GM03348 (cell line): ENCODE measurements around the gene UBE2O.

ENCODE experiments used
- DNase-seq: peaks from one replicate; pipeline ENCODE4 v3.0.0; 2012; ENCODE audit warnings: low spot score

Gene UBE2O

GRCh38 chr17:76414334-76415295 lies 38.3 kb downstream of the UBE2O start:
- peak; percentile 44 for DNase-seq

GRCh38 chr17:76411247-76411646 lies 41.7 kb downstream of the UBE2O start:
- no peak for DNase-seq

- DNase-seq: no peak
Observed at GRCh38 chr17:76410328-76410965, 42.5 kb downstream of the UBE2O start.

- peak; percentile 70 for DNase-seq
Observed at GRCh38 chr17:76408037-76408849, 44.7 kb downstream of the UBE2O start.

GRCh38 chr17:76407509-76407908 lies 45.4 kb downstream of the UBE2O start:
- no peak for DNase-seq

GRCh38 chr17:76405967-76406647 lies 46.8 kb downstream of the UBE2O start:
- no peak for DNase-seq

GRCh38 chr17:76405607-76405966 lies 47.4 kb downstream of the UBE2O start:
- DNase-seq: no peak

- no peak for DNase-seq
Observed at GRCh38 chr17:76404976-76405563, 47.9 kb downstream of the UBE2O start.

GRCh38 chr17:76404256-76404655 lies 48.7 kb downstream of the UBE2O start:
- no peak for DNase-seq

GRCh38 chr17:76402711-76403110 lies 50.2 kb downstream of the UBE2O start:
- DNase-seq: no peak

GRCh38 chr17:76399175-76400172 lies 53.5 kb downstream of the UBE2O start:
- no peak for DNase-seq

GRCh38 chr17:76398523-76399174 lies 54.3 kb downstream of the UBE2O start:
- DNase-seq: no peak

- DNase-seq: peak; percentile 92
Observed at GRCh38 chr17:76397687-76398522, 55.0 kb downstream of the UBE2O start.

- DNase-seq: no peak
Observed at GRCh38 chr17:76397184-76397583, 55.8 kb downstream of the UBE2O start.

GRCh38 chr17:76395980-76396379 lies 57.0 kb downstream of the UBE2O start:
- DNase-seq: no peak

GRCh38 chr17:76394166-76394565 lies 58.8 kb downstream of the UBE2O start:
- no peak for DNase-seq

- no peak for DNase-seq
Observed at GRCh38 chr17:76391200-76391715, 61.7 kb downstream of the UBE2O start.

GRCh38 chr17:76390003-76390421 lies 62.9 kb downstream of the UBE2O start:
- no peak for DNase-seq
